ENCODE measurements around the gene CABP4. TPM values are rescaled to one million over a fixed set of nuclear protein-coding genes. Genes with fewer than 3 reads are reported as not detected.
A peak's percentile ranks its signal among the peaks of the same experiment; 100 is the strongest.

CABP4 gene
- total and polyA plus RNA-seq, 10 of the 15 experiments (the other 5 are each of a cell fraction or from before 2014, with no cell fraction given): 0.04 to 0.41 (median 0.14) TPM; not detected in 2

DNA sequence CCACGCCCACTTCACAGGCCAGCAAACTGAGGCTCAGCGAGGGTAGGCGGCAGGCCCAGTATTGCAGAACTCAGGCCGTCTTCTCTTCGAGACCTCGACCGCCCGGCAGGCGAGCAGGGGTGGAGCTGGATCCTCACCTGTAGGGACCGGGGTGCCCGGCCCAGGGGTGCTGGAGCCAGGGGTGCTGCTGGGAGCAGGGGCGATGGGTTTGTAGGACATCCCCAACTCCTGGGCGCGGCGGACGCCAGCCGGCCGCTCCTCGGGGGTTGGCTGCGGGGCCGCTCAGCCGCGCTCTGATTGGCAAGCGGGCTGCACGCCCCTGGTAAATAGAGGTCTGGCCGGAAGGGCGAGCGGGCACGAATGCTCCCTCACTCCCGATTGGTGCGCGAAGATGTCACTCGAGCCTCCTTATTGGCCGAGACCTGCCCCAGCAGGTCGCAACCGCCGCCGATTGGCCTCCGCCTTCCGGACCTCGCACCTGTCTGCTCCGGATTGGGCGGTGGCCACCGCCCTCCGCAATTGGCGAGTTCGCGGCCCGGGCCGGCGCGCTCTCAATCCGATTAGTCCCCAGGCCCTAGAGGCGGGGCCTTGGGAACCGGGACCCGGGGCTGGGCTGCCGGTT, 52.8 kb downstream of the CABP4 start, which contains the start of gene CDK2AP2:
Gene CDK2AP2, minus strand, starts transcription at position 299 of the 622 bp plus-strand sequence. Its CDS starts 80 bp downstream, at position 219.
- CTCF ChIA-PET: interaction anchor here (0.5 to 1.5 kb wide), 5 partner anchors 70 to 122 kb away, joined by 3 to 7 read pairs (median 3); partner anchors contain the start of genes PPP1CA, PTPRCAP and RAD9A
- RAD21 ChIA-PET (ENCODE audit: unreplicated experiment): interaction anchor here (1.1 to 1.2 kb wide), 5 partner anchors 40 to 151 kb away, joined by 3 to 5 read pairs (median 4); partner anchors contain the start of genes PPP1CA, RAD9A and TBC1D10C
- Histone ChIP-seq H3K4me1 (ENCODE audit: control insufficient read depth, insufficient read depth, low read length) (peaks cover 27% of the 10 kb centered on the region), H3K9ac (ENCODE audit: control insufficient read depth, insufficient read depth, low read length) (peak within 1 kb of the TSS; percentile 79), H3K27me3 (replicated peaks in 1 of 2; ENCODE audit: control insufficient read depth in 2 of 2, insufficient read depth in 2 of 2, low read length in 1 of 2) (no peaks in the 10 kb centered on the region; a peak in 1 of 4 replicates), H3K79me2 (ENCODE audit: control insufficient read depth, insufficient read depth, low read length) (peaks cover 32% of the 10 kb centered on the region), H3K4me2 (ENCODE audit: control insufficient read depth, insufficient read depth) (peak within 1 kb of the TSS; percentile 99), H3K4me3 (peak within 1 kb of the TSS; percentile 82), H4K20me1 (ENCODE audit: control insufficient read depth, insufficient read depth) (no peaks in the 10 kb centered on the region), H3K9me3 (replicated peaks; ENCODE audit: control insufficient read depth, insufficient read depth, low read length) (no peaks in the 10 kb centered on the region), H2AFZ (ENCODE audit: control insufficient read depth, low read depth, low read length) (peak within 1 kb of the TSS; percentile 99), H3K36me3 (ENCODE audit: control insufficient read depth in 2 of 2, insufficient read depth in 2 of 2, low read length in 1 of 2) (no peaks in the 10 kb centered on the region), H3K27ac (ENCODE audit: control insufficient read depth, insufficient read depth) (peak within 1 kb of the TSS; percentile 94)
- WGBS (ENCODE audit: insufficient coverage, insufficient replicate concordance, low lambda C conversion rate, missing lambda C conversion rate): under 1% methylated on average over 56 of the region's 57 CpGs
- SMC1A ChIA-PET (ENCODE audit: uncharacterized antibody, unreplicated experiment): interaction anchor here (0.8 kb wide), 1 partner anchor 106 kb away, joined by 4 read pairs; the partner anchor contains the start of gene PPP1CA
- no TSS peak for BruUV-seq (replicated peaks)
- FAIRE-seq: peak; percentile 89
- in situ Hi-C loops (cut with MboI) (no loop called here), intact Hi-C loops (cut with micrococcal nuclease; ENCODE audit: unreplicated experiment) (loop anchor here (2.0 to 5.0 kb wide), 5 partner anchors 21 to 151 kb away; partner anchors contain the start of gene PTPRCAP)
- POLR2A ChIA-PET: interaction anchor here (1.2 kb wide), 1 partner anchor 70 kb away, joined by 4 read pairs; the partner anchor contains the start of gene PTPRCAP
- peak; percentile 99 for DNase-seq (ENCODE audit: low read depth, low spot score)
- peak; percentile 86 for ATAC-seq
- TF ChIP-seq SMAD5 (IDR thresholded peaks at IDR 0.05; ENCODE audit: low read depth) (no peak), SIN3A (IDR thresholded peaks at IDR 0.05; ENCODE audit: low read depth, low read length) (no peak), WRNIP1 (IDR thresholded peaks at IDR 0.05; ENCODE audit: borderline replicate concordance, low read depth, low read length) (no peak), CHD4 (IDR thresholded peaks at IDR 0.05) (no peak), NFYA (IDR thresholded peaks at IDR 0.05; ENCODE audit: borderline replicate concordance, low read depth, low read length) (peak; percentile 98), IKZF2 (IDR thresholded peaks at IDR 0.05) (no peak), SMARCA5 (IDR thresholded peaks at IDR 0.05) (peak; percentile 78; the same call in 1 of the 2 replicates), TARDBP (IDR thresholded peaks at IDR 0.05; ENCODE audit: borderline replicate concordance) (no peak), FOXM1 (IDR thresholded peaks at IDR 0.05; ENCODE audit: low read depth, low read length) (no peak), NFIC (IDR thresholded peaks at IDR 0.05; ENCODE audit: low read depth, low read length) (no peak), MTA3 (IDR thresholded peaks at IDR 0.05; ENCODE audit: borderline replicate concordance, low read length) (no peak), SREBF2 (IDR thresholded peaks at IDR 0.05; ENCODE audit: low read length) (no peak), CHD1 (IDR thresholded peaks at IDR 0.05; ENCODE audit: low read depth, low read length) (no peak), CREM (IDR thresholded peaks at IDR 0.05; ENCODE audit: low read depth) (no peak), PAX8 (IDR thresholded peaks at IDR 0.05) (no peak), BMI1 (IDR thresholded peaks at IDR 0.05; ENCODE audit: borderline replicate concordance) (no peak), ZNF217 (IDR thresholded peaks at IDR 0.05) (no peak), RFX5 (IDR thresholded peaks at IDR 0.05; ENCODE audit: low read depth, low read length) (peak; percentile 89), RCOR1 (conservative IDR thresholded peaks at IDR 0.05; ENCODE audit: low read depth, low read length) (no peak), ATF7 (IDR thresholded peaks at IDR 0.05; ENCODE audit: low read depth) (no peak), SMAD1 (IDR thresholded peaks at IDR 0.05; ENCODE audit: low read depth, partially characterized antibody) (no peak)
- TF ChIP-seq, protein P1, sequence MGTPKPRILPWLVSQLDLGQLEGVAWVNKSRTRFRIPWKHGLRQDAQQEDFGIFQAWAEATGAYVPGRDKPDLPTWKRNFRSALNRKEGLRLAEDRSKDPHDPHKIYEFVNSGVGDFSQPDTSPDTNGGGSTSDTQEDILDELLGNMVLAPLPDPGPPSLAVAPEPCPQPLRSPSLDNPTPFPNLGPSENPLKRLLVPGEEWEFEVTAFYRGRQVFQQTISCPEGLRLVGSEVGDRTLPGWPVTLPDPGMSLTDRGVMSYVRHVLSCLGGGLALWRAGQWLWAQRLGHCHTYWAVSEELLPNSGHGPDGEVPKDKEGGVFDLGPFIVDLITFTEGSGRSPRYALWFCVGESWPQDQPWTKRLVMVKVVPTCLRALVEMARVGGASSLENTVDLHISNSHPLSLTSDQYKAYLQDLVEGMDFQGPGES (IDR thresholded peaks at IDR 0.05): peak; percentile 99
- TF ChIP-seq, protein P2, sequence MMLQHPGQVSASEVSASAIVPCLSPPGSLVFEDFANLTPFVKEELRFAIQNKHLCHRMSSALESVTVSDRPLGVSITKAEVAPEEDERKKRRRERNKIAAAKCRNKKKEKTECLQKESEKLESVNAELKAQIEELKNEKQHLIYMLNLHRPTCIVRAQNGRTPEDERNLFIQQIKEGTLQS (IDR thresholded peaks at IDR 0.05; ENCODE audit: borderline replicate concordance, extremely low read depth, low read depth, low read length): no peak
- TF ChIP-seq, protein P3, sequence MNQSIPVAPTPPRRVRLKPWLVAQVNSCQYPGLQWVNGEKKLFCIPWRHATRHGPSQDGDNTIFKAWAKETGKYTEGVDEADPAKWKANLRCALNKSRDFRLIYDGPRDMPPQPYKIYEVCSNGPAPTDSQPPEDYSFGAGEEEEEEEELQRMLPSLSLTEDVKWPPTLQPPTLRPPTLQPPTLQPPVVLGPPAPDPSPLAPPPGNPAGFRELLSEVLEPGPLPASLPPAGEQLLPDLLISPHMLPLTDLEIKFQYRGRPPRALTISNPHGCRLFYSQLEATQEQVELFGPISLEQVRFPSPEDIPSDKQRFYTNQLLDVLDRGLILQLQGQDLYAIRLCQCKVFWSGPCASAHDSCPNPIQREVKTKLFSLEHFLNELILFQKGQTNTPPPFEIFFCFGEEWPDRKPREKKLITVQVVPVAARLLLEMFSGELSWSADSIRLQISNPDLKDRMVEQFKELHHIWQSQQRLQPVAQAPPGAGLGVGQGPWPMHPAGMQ (IDR thresholded peaks at IDR 0.05; ENCODE audit: borderline replicate concordance): no peak

All from GM12878 (cell line).